ENCODE results near the gene FAXDC2.
"Not testable (repeated sequence)": the region's sequence is repeated elsewhere in the genome, so short reads cannot be mapped to it uniquely, and the experiment has no call there.

The FAXDC2 gene

DNA sequence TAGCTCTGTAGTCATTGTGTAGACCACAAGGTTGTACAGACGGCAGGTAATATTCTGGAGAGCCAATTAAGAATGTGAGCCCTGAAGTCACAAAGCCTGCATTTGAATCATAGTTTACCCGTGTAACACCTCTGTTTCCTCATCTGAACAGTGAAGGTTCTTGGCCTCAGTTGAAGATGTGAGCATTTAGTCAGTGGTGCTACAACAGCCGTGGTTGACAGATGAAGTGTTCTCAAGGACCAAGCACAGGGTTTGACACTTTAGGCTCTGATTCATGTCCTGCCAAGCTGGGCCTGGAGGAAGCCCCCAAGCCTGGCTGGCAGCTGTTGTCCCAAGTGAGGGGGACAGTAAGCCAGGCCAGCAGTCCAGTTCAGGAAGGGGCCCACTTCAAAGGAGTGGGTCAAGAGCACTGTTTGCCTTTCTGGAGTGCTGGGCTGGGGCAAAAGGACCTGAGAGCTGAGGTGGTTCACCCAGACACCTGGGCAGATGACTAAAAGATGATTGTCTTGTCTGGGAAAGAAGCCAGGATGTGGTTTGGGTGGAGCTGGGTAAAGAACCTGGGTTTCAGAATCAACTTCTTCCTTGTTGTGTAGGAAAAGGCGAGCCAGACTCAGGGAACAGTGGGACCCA is 20.7 kb downstream of the FAXDC2 start:
- no peak for DNase-seq

DNA sequence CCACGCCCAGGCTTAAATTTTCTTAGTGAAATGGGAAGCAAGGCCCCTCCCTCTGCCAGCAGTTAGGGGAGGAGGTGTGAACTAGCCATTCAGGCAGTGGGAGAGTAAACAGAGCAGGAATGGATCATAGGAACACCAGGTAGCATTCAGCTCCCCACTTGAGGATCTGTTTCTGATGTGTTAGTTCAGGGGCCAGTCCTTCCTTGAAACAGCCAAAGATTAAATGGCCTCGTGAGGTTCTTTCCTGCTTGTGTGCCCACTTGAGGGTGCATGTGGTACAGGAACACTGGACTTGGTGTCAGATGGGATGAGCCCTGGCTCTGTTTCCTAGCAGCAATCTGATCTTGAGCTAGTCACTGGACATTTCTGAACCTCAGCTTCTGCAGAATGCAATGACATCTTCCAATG is 21.2 kb downstream of the FAXDC2 start:
- no peak for DNase-seq

DNA sequence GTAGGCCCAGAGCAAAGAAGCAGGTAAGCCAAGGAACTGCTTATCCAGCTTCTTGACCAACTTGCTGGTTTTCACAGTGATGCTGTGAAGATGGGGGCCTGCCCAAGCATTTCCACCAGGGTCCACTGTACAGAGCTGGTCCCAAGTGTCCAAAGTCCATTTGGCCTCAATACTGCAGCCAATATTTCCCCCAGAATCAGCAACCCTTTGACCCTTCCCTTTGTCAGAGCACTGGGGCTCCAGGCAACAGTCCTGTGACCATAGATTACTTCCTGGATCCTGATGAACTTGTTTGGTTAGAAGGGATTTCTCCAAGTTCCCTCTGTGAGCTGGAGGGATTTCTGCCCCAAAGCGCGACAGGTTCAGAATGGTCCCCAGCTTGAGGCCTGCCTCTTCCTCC is 26.3 kb downstream of the FAXDC2 start:
- DNase-seq: no peak

GRCh38 chr5:154823605-154824004 is 26.8 kb downstream of the FAXDC2 start:
- DNase-seq: no peak

DNA sequence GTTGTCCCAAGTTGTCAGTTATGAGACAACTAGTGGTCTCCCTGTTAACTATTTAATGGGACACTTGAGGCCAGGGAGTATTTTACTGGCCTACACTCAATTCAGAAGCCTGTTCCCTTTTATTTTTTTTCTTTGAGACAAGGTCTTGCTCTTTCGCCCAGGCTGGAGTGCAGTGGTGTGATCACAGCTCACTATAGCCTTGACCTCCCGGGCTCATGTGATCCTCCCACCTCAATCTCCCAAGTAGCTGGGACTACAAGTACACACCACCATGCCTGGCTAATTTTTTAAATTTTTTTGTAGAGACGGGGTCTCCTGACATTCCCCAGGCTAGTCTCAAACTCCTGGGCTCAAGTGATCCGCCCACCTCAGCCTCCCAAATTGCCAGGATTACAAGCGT is 27.5 kb downstream of the FAXDC2 start:
- DNase-seq: not testable (repeated sequence)

GRCh38 chr5:154820383-154820782 is 30.0 kb downstream of the FAXDC2 start:
- DNase-seq: no peak

- no peak for DNase-seq
Observed at GRCh38 chr5:154819546-154819945, 30.9 kb downstream of the FAXDC2 start.

DNA sequence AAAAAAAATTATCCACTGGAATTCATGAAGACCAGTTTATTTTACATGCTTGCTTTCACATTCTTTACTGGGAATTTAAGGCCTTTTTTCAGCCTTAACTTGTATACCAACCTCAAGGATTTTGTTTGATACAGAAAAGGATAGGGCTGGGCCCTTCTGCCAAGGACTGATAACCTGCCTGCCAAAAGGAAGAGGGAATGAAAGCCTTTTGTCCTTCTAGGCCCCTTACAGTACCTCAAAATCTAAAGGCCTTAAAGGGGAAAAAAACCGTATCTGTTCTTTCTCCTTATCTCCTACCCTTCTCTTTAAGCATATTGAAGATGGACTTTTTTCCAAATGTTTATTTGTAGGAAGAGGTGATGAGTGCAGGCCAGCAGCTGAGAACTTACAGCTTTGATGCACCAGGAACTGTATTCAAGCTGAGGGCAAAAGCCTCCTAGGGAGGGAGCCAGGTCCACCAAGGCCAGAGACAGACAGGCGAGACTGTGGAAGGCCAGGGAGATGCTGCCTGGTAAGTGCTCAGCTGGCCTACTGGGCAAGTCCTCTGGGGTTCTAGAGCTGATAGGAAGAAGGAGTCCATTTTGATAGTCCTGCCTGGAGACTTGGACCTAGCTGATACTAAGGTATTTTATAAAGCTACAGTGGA is 31.8 kb downstream of the FAXDC2 start:
- DNase-seq: no peak

- DNase-seq: no peak
Observed at GRCh38 chr5:154817815-154818214, 32.6 kb downstream of the FAXDC2 start.

- no peak for DNase-seq
Observed at GRCh38 chr5:154816891-154817492, 33.4 kb downstream of the FAXDC2 start.

- no peak for DNase-seq
Observed at GRCh38 chr5:154815684-154816247, 34.6 kb downstream of the FAXDC2 start.

GRCh38 chr5:154815025-154815424 is 35.4 kb downstream of the FAXDC2 start:
- DNase-seq: no peak

DNA sequence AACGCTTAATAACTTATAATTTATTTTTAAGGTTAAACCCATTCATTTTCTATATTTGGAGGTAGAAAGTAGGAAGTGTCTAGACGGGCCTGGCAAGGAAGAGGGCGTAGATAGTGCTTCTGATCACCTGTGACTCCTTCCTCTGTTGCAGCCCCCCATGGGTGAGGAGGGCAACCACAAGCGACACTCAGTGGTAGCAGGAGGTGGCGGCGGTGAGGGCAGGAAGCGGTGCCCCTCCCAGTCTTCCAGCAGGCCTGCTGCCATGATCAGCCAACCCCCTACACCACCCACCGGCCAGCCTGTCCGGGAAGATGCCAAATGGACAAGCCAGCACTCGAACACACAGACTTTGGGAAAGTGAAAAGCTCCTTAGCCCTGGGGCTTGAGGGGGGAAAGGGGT is 36.7 kb downstream of the FAXDC2 start:
- no peak for DNase-seq

GRCh38 chr5:154813158-154813557 is 37.2 kb downstream of the FAXDC2 start:
- DNase-seq: no peak

- peak; percentile 51 for DNase-seq
Observed at GRCh38 chr5:154811653-154812465, 38.5 kb downstream of the FAXDC2 start.

DNA sequence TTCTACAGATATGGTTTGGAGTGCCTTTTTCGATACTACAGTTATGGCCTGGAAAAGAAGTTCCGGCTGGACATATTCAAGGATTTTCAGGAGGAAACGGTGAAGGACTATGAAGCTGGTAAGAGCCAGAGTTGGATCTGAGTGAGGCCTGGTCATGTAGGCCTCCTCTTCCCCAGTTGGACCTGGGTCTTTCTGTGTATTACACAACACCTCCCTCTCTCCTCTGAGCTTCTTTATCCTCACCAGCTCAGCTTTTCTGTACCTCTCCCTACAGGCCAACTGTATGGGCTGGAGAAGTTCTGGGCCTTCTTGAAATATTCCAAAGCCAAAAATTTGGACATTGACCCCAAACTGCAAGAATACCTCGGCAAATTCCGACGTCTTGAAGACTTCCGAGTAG is 39.2 kb downstream of the FAXDC2 start:
- DNase-seq: no peak

DNA sequence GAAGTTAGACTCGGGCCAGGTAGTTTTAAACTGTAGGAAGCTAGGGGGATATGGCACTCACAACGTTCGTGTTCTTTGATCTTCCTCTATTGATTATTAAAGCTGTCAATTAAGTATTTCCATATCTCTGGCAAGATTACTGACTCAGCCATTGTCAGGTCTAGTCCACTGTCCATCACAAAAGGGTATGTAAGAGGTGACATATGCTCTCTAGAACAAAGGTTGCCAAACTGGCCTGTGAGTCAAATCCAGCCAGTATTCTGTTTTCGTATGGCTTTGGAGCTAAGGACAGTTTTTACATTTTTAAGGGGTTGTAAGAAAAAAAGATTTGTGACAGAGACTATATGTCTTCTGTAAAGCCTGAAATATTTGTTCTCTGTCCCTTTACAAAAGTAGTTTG is 44.2 kb downstream of the FAXDC2 start:
- DNase-seq: no peak

DNA sequence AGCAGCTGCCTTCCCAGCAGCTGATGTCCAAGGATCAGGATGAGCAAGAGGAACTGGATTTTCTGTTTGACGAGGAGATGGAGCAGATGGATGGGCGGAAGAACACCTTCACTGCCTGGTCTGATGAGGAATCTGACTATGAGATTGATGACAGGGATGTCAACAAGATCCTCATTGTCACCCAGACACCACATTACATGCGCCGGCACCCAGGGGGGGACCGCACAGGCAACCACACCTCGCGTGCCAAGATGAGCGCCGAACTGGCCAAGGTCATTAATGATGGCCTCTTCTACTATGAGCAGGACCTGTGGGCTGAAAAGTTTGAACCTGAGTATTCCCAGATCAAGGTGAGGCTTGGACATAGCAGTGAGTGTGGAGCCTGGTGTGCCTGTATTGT is 48.4 kb downstream of the FAXDC2 start:
- no peak for DNase-seq

DNA sequence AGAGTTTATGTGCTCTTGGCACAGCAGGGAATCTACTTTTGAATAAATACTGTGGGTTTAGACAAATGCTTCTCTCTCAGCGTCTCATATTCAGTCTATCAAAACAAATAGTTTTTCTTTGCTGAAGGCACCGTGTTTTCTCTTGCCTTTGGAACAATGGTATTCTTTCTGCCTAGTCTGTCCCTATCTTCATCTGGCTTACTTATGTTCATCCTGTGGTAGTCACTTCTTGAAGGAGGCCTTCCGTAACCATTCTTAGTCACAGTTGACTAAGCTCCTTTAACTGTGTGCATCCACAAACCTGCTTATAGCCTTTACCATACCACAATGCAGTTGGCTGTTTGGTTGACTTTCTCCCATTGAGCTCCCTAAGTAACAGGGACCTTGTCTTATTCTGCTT is 49.3 kb downstream of the FAXDC2 start:
- DNase-seq: no peak

DNA sequence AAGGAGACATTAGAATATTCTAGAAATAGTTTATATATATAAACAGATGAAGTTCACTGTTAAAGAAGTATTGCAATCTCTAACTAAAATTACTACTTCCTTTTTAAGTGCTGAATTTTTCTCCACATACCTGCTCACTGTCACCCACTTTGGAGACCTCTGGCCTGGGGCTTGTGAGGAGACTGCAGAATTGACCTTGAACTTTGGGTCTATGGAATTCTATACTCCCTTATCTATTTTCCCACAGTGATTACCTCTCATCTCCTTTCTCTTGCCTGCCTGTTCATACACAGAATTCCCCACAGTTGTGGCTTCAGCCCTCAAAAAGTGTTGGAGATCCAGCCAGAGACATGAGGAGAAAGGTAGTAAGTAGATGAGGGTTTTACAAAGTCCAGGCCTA is 49.8 kb downstream of the FAXDC2 start:
- no peak for DNase-seq

DNA sequence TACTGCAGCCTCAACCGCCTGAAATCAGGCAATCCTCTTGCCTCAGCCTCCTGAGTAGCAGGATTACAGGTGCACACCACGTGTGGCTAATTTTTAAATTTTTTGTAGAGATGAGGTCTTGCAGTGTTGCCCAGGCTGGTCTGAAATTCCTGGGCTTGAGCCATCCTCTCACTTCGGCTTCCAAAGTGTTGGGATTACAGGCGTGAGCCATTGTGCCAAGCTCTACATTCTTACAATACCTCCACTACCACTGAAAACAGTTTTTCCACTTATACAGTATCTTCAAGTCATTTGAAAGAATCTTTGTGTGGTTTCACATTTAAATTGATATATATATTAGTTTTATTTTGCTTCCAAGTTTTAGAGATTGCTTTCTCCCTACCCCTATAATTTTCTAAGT is 52.6 kb downstream of the FAXDC2 start:
- DNase-seq: no peak

GRCh38 chr5:154795235-154795596 is 55.2 kb downstream of the FAXDC2 start:
- no peak for DNase-seq

GRCh38 chr5:154794525-154795234 is 55.7 kb downstream of the FAXDC2 start:
- no peak for DNase-seq
